ENCODE measurements around the gene CDH16.

GRCh38 chr16:66891797-66892196 is 26.9 kb downstream of the CDH16 start:
- TF ChIP-seq CTCF (IDR thresholded peaks at IDR 0.05; ENCODE audit: extremely low read depth in 1 of 2, insufficient read depth in 1 of 2, low read depth in 1 of 2, low read length in 2 of 2) (no peak), GATA2 (IDR thresholded peaks at IDR 0.05; ENCODE audit: insufficient read depth, insufficient read length, low read depth, low read length) (no peak), JUN (IDR thresholded peaks at IDR 0.05; ENCODE audit: borderline replicate concordance, insufficient read depth, insufficient read length, low read depth) (no peak), POLR2A (IDR thresholded peaks at IDR 0.05; ENCODE audit: low read depth, low read length) (no peak), EZH2 (IDR thresholded peaks at IDR 0.05; ENCODE audit: borderline replicate concordance, low read depth, low read length, severe bottlenecking) (no peak), MAX (IDR thresholded peaks at IDR 0.05; ENCODE audit: insufficient read depth, insufficient read length) (no peak), POLR2AphosphoS5 (IDR thresholded peaks at IDR 0.05; ENCODE audit: insufficient read depth, low read depth, low read length) (no peak)
